Panc1 (cell line): Measurements from ENCODE around the gene FYTTD1. TPM values are rescaled to one million over a fixed set of nuclear protein-coding genes. Genes with fewer than 3 reads are reported as not detected.

Experiments used
- ATAC-seq: fragments of 200-7000 bp; cut with Tn5 transposase; 2 replicates; pipeline ENCODE4 v1.9.1; 2020; ENCODE audit warnings: mild to moderate bottlenecking, moderate library complexity
- BruUV-seq: library from RNA; stranded (reverse); fragments of 400-500 nt; replicated peaks from 2 replicates; lab custom pipeline; 2021; lab: Mats Ljungman, UMichigan
- CTCF ChIA-PET: fragments of 300-600 bp; sonication (Branson Sonifier 250); formaldehyde crosslinking; loops from one replicate; lab custom pipeline; 2022; ENCODE audit warnings: antibody characterized with exemption; lab: Charles Lee
- POLR2A ChIA-PET: fragments of 300-600 bp; sonication (Branson Sonifier 250); formaldehyde crosslinking; loops from one replicate; lab custom pipeline; 2022; ENCODE audit warnings: antibody characterized with exemption; lab: Charles Lee
- DNase-seq: peaks from one replicate; pipeline ENCODE4 v3.0.0-alpha.2; 2010; ENCODE audit warnings: low read depth, low spot score
- H3K27ac ChIP-seq: 2 replicates; pipeline ENCODE4 v1.5.1; 2011; ENCODE audit warnings: mild to moderate bottlenecking, low read length, inconsistent platforms
- H3K27me3 ChIP-seq: fragments of 200-500 bp; sonication (Bioruptor generic); 2 replicates; pipeline ENCODE4 v1.6.0; 2014; ENCODE audit warnings: low read length, inconsistent platforms; ENCODE audit not compliant: control insufficient read depth, insufficient read depth
- H3K36me3 ChIP-seq: fragments of 200-500 bp; sonication (Bioruptor generic); 2 replicates; pipeline ENCODE4 v1.5.1; 2014; ENCODE audit warnings: inconsistent platforms, mild to moderate bottlenecking, low read length, moderate library complexity; ENCODE audit not compliant: control insufficient read depth, insufficient read depth
- H3K4me1 ChIP-seq: 2 replicates; pipeline ENCODE4 v1.5.1; 2011; ENCODE audit warnings: inconsistent platforms, mild to moderate bottlenecking, low read length, moderate library complexity; ENCODE audit not compliant: control insufficient read depth, insufficient read depth
- H3K4me3 ChIP-seq, 2 experiments: 2 replicates each; pipeline ENCODE4 v1.5.1; 2011 to 2012; ENCODE audit warnings: low read depth in 2 of 2, low read length in 2 of 2, mild to moderate bottlenecking in 2 of 2, inconsistent platforms in 1 of 2, moderate library complexity in 1 of 2
- H3K9me3 ChIP-seq: fragments of 200-500 bp; sonication (Bioruptor generic); 2 replicates; pipeline ENCODE4 v1.5.1; 2014; ENCODE audit warnings: low read depth, mild to moderate bottlenecking, inconsistent platforms, low read length, moderate library complexity; ENCODE audit not compliant: control insufficient read depth, insufficient read depth
- POLR2AphosphoS5 ChIP-seq: IDR thresholded peaks from 2 replicates; pipeline ENCODE4 v1.6.1; 2012; ENCODE audit warnings: mild to moderate bottlenecking, low read depth, low read length, moderate library complexity
- SIN3A ChIP-seq: IDR thresholded peaks from 2 replicates; pipeline ENCODE4 v1.6.1; 2012; ENCODE audit warnings: low read depth, mild to moderate bottlenecking, low read length, moderate library complexity, borderline replicate concordance; ENCODE audit not compliant: insufficient read depth
- in situ Hi-C: cut with HindIII; loops from 2 replicates; pipeline ENCODE4 v1.10.0; 2016; ENCODE audit warnings: low sequenced_read_pairs, low pct_unique_long_range_greater_than_20kb
- intact Hi-C: fragments of 100-400 bp; cut with micrococcal nuclease; formaldehyde crosslinking; loops from one replicate; pipeline ENCODE4 v1.10.0; 2022; ENCODE audit not compliant: unreplicated experiment
- total RNA-seq: library from RNA; stranded (reverse); gene quantifications from one replicate; pipeline ENCODE4 v1.2.1, GENCODE V29; 2021; ENCODE audit not compliant: unreplicated experiment

FYTTD1 gene
- total RNA-seq, 1 experiment from 2014 or later = 77.8 TPM

- DNase-seq (no peak), ATAC-seq (no peak)
- H3K4me1 ChIP-seq = no peaks in the 10 kb centered on the region
- H3K9me3 ChIP-seq = no peaks in the 10 kb centered on the region
- ChIA-PET CTCF (no interaction called here), POLR2A (no interaction called here)
- in situ Hi-C loops = no loop called here
- H3K4me3 ChIP-seq = no peak overlapping the region
- no peak overlapping the region for H3K27ac ChIP-seq
- no TSS peak for BruUV-seq
- TF ChIP-seq SIN3A (no peak), POLR2AphosphoS5 (no peak)
- H3K36me3 ChIP-seq = peaks cover 59% of the 10 kb centered on the region
- intact Hi-C loops = no loop called here
- no peaks in the 10 kb centered on the region for H3K27me3 ChIP-seq
These were observed 86.6 kb downstream of the FYTTD1 start for GRCh38 chr3:197836244-197836643.

Other genes starting within 250 kb of the FYTTD1 start
- 4.8 TPM for gene BDH1, start 193.9 kb upstream of the FYTTD1 start, total RNA-seq
- 37.9 TPM for gene RUBCN, start 13.0 kb upstream of the FYTTD1 start, total RNA-seq
- 75.8 TPM for gene LRCH3, start 41.4 kb downstream of the FYTTD1 start, total RNA-seq
- 1,025 TPM for gene RPL35A, start 200.3 kb downstream of the FYTTD1 start, total RNA-seq
- gene LMLN, start 210.3 kb downstream of the FYTTD1 start, total RNA-seq = 21.8 TPM